Measurements from ENCODE around the gene DMXL2.
"Not testable (repeated sequence)": the region's sequence is repeated elsewhere in the genome, so short reads cannot be mapped to it uniquely, and the experiment has no call there.

Gene DMXL2, protein sequence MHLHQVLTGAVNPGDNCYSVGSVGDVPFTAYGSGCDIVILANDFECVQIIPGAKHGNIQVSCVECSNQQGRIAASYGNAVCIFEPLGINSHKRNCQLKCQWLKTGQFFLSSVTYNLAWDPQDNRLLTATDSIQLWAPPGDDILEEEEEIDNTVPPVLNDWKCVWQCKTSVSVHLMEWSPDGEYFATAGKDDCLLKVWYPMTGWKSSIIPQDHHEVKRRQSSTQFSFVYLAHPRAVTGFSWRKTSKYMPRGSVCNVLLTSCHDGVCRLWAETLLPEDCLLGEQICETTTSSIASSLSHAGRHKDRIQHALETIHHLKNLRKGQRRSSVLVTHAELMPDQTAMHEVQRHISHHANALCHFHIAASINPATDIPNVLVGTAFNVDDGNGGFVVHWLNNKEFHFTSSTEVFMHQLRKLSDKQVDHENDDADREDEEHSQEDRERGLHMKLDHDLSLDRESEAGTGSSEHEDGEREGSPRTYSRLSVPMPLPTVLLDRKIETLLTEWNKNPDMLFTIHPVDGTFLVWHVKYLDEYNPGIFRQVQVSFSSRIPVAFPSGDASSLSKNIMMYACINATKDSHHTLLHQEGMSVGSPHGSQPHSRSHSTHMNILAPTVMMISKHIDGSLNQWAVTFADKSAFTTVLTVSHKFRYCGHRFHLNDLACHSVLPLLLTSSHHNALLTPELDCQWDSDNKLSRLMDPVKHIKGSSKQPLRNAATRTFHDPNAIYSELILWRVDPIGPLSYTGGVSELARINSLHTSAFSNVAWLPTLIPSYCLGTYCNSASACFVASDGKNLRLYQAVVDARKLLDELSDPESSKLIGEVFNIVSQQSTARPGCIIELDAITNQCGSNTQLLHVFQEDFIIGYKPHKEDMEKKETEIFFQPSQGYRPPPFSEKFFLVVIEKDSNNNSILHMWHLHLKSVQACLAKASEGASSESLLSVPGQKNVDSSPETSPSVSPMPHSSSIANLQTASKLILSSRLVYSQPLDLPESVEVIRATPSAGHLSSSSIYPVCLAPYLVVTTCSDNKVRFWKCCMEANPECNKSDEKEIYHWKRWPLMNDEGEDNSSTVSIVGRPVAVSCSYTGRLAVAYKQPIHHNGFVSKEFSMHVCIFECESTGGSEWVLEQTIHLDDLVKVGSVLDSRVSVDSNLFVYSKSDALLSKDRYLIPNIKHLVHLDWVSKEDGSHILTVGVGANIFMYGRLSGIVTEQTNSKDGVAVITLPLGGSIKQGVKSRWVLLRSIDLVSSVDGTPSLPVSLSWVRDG (N-terminal part only)

GRCh38 chr15:51622604-51623370 lies at the start of gene DMXL2:
Gene DMXL2 (minus strand): TSS chr15:51622771. CDS start chr15:51622545, 226 bp downstream.
- peak; percentile 72 for DNase-seq

DNA sequence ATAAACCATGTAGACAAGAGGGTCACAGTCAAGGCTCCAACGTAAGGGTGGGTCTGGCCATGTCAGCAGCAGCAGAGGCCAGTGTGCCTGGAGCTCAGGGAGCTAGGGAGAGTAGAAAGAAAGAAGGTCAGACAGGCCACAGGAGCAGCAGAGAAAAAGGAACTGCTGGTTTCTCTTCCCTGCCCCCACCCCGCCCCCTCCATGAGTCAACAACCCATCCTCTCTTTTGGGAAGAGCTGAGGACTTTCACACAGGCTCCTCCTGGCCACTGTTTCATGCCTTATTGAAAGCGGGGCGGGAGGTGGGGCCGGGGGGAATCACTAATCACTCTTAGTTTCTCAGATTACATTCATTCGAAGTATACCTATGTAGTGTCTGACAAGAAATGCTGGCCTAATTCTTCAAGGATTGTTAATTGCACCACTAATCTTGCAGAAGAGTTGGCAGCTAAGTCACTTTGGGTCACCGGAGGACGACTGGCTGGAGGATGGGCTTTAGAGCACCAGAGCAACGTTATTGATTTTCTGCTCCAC lies 49.6 kb upstream of the DMXL2 start:
- no peak for DNase-seq

DNA sequence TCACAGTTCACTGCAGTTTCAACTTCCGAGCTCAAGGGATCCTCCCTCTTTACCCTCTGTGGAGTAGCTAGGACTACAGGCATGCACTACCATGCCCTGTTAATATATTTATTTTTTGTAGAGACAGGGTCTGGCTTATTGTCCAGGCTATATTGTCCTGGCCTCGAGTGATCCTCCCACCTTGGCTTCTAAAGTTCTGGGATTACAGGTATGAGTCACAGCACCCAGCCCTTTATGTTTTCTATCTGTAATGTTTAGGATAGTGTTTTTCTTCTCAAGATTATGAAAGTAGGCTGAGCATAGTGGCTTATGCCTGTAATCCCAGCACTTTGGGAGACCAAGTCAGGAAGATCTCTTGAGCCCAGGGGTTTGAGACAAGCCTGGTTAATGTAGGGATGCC lies 46.8 kb upstream of the DMXL2 start:
- DNase-seq = no peak

DNA sequence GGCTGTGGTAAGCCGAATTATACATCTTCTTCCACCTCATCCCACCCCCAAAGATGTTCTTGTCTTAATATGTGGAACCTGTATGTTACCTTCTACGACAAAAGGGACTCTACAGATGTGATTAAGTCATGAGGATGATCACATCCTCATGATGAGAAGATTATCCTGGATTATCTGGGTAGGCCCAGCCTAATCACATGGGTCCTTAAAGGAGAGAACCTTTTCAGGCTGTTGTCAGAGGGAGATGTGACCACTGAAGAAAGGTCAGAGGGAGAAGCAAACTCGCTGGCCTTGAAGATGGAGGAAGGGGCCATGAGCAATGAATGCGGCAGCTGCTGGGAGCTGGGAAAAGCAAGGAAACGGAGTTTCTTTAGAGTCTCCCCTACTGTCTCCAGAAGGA lies 45.9 kb upstream of the DMXL2 start:
- DNase-seq = no peak

GRCh38 chr15:51667478-51667877 lies 44.9 kb upstream of the DMXL2 start:
- DNase-seq = no peak

- DNase-seq = no peak
These were observed 38.5 kb upstream of the DMXL2 start for GRCh38 chr15:51661072-51661471.

DNA sequence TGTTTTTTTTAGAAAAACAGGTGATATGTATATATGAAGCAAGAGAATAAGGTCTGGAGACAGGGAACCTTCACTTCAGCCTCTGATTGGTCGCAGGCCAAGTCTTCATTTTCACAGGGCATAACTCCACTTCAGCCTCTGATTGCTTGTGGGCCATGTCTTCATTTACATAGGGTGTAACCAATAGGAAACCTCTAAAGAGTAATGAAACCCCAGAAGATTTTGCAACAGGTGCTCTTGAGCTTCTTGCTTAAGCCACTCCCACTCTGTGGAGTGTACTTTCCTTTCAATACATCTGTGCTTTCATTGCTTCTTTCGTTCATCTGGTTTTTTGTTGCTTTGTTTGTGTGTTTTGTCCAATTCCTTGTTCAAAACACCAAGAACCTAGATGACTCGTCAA lies 36.1 kb upstream of the DMXL2 start:
- DNase-seq = no peak

GRCh38 chr15:51655401-51656057 lies 33.0 kb upstream of the DMXL2 start:
- not testable (repeated sequence) for DNase-seq

DNA sequence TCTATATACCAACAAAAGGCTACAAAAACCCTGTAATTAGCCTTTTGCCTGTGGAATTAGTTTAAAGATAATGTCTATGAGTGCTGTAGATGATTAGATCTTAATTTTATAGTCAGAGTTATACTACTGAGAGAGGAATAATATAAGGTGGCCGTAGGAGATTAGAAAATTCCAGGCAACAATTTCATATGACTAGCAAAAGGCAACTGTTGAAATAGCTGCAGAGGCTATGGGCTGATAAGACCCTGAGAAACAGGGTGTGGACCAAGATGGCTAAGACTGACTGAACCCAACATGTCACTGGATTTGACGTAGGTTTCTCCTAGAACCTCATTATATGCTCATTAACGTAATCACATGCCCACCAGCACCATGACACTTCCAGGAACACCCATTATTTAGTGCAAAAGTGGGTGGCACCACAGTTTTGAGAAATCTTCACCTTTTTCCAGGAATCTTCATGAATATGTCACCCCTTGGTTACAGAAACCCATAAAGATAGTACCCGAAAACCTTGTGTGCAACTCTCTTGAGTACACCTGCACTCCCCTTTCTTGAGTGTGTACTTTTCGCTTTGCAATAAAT lies 29.6 kb upstream of the DMXL2 start:
- DNase-seq = no peak

DNA sequence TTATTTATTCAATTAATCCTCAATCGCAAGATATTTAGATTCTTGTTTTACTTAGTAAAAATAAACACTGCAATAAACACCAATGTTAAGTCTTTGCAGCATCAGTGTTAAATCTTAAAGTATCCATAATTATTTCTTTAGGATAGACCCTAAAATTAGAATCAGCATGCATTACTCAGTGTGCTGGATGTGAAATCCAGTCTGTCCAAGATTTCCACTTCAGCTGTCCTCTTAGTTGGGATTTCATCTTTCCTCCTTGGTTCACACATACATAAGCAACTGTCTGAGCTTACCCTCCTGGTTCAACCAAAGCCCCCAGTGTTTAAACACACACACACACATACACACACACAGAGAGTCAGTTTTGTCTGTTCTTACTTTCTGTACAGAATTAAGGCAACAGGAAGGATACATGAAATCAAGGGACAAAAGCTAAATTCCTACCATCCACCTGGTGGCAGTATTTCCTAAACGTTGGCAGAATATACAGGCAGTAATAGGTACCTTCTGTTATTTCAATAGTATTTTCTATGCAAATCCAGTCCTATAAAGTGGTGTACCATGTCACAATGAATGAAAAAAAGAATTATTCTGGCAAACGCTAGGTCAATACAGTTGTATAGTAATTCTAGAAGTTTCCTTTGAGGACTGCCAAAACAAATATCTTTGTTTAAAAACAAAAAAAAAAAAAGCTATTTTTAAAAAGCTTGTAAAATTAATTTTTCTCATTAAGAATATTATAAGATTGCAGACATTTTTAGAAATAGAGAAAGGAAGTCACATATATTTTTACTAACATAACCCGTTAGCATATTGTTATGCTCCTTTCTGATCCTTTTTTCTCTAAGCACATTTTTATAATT lies 27.3 kb upstream of the DMXL2 start:
- DNase-seq = no peak

DNA sequence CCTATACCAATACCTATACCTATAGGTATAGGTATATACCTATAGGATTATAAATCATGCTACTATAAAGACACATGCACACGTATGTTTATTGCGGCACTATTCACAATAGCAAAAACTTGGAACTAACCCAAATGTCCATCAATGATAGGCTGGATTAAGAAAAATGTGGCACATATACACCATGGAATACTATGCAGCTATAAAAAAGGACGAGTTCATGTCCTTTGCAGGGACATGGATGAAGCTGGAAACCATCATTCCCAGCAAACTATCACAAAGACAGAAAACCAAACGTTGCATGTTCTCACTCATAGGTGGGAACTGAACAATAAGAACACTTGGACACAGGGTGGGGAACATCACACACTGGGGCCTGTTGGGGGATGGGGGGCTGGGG lies 26.1 kb upstream of the DMXL2 start:
- not testable (repeated sequence) for DNase-seq

DNA sequence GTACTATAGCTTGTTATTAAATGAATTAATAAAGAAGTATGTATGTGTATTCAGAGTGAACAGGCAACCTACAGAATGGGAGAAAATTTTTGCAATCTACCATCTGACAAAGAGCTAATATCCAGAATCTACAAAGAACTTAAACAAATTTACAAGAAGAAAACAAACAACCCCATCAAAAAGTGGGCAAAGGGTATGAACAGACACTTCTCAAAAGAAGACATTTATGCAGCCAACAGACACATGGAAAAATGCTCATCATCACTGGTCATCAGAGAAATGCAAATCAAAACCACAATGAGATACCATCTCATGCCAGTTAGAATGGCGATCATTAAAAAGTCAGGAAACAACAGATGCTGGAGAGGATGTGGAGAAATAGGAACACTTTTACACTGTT lies 25.5 kb upstream of the DMXL2 start:
- DNase-seq = not testable (repeated sequence)

DNA sequence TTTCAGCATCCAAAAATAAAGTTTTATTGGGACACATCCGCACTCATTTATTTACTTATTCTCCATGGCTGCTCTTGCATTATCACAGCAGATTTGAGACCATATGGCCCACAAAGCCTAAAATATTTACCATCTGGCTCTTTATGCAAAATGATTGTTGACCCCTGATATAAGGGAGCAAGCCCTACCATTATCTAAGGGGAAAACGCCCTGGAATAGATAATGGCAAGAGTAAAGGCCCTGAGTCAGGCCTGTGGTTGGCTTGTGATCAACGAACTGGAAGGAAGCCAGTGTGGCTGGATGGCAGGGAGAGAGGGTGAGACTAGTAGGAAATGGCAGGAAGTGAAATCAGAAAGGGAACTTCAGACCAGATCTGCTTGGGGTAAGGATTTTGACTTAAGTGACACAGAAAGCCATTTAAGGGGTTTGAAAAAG lies 24.6 kb upstream of the DMXL2 start:
- no peak for DNase-seq

GRCh38 chr15:51642696-51643095 lies 20.1 kb upstream of the DMXL2 start:
- DNase-seq = no peak

- no peak for DNase-seq
These were observed 19.0 kb upstream of the DMXL2 start for GRCh38 chr15:51641490-51642130.

GRCh38 chr15:51634591-51635198 lies 12.1 kb upstream of the DMXL2 start:
- no peak for DNase-seq

DNA sequence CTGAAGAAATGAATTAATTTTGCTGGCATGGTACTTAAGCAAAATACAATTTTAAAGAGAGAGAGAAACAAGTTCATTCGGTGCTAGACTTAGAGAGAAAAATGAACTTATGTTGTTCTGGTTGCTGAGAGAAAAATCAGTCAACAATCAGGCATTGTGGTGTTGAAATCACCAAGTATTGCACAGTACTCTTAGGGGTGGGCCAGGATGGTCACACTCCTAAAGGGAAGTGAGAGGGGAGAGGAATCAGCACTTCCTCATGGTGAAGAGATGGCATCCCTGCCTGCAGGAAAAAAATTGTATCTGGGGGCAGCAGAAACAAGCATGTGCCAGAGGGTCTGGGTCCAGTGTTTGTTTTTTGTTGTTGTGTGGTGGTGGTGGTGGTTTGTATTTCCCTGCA lies 7.0 kb upstream of the DMXL2 start:
- no peak for DNase-seq

DNA sequence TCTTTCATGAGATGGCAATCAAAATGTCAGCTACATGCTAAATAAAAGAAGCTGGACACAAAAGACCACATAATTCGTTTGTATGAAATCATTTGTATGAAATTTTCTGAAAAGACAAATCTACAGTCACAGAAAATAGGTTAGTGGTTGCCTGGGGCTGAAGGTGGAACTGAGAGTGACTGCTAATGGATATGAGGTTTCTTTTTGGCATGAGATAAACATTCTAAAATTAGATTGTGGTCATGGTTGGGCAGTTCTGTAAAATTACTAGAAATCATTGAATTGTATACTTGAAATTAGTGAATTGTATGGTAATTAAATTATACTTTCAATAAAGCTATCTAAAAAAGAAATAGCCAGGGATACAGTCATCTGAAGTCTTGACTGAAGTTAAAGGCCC lies 2.7 kb upstream of the DMXL2 start:
- no peak for DNase-seq

DNA sequence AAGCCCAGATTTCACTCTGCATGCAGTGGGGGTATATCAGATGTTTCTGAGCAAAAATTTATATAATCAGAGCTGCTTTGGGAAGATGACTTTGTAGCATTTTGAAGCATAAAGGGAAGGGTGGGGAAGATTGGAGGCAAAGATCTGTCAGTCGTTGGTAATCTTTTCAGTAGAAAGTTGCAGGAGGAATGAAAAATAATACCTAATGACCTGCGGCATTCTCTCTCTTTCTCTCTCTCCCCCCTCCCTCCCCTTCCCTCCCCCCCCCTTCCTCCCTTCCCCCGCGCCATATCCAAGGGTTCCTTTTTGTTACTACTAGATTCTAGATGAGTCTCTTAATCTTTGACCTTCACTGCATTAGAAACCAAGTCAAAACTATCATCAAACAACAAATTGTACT lies 1.5 kb upstream of the DMXL2 start:
- no peak for DNase-seq
